ENCODE data around the gene NFIA.

The NFIA gene

DNA sequence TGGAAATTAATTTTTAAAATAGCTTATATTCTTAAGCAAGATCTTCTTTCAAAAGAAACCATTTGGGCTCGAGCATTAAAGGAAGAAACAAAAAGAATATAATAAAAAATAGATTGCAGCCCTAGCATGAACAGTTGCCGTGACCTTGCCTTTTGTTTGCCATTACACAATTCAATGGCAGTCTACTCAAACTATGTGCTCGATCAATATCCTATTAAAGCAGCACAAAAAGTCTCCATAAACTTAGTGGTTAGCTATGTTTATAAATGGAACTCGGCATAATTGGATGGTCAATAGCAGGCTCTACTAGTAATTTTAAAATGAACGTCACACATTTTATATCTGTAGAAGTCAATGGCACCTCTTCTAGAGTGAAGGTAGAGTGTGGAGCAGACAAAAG lies 256.5 kb downstream of the NFIA start:
- TF ChIP-seq, protein P1, sequence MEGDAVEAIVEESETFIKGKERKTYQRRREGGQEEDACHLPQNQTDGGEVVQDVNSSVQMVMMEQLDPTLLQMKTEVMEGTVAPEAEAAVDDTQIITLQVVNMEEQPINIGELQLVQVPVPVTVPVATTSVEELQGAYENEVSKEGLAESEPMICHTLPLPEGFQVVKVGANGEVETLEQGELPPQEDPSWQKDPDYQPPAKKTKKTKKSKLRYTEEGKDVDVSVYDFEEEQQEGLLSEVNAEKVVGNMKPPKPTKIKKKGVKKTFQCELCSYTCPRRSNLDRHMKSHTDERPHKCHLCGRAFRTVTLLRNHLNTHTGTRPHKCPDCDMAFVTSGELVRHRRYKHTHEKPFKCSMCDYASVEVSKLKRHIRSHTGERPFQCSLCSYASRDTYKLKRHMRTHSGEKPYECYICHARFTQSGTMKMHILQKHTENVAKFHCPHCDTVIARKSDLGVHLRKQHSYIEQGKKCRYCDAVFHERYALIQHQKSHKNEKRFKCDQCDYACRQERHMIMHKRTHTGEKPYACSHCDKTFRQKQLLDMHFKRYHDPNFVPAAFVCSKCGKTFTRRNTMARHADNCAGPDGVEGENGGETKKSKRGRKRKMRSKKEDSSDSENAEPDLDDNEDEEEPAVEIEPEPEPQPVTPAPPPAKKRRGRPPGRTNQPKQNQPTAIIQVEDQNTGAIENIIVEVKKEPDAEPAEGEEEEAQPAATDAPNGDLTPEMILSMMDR (IDR thresholded peaks at IDR 0.05; ENCODE audit: low read depth, low read length) = no peak
- DNase-seq (ENCODE audit: low read depth in 2 of 2) = no peak
- H3K4me3 ChIP-seq (replicated peaks in 1 of 2; ENCODE audit: low read depth in 2 of 2, low read length in 2 of 2) = no peak overlapping the region

DNA sequence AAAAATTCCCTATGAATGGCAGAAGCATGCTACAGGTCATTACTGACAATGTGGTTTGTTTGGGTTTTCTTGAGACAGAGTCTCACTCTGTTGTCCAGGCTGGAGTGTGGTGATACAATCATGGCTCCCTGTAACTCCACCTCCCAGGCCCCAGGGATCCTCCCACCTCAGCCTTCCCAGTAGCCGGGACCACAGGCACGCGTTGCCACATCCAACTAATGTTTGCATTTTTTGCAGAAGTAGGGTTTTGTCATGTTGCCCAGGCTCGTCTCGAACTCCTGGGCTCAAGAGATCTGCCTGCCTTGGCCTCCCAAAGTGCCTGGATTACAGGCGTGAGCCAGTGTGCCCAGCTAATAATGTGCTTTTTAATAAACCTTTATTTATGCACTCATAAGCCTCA lies 259.1 kb downstream of the NFIA start:
- no peak for DNase-seq (ENCODE audit: low read depth in 2 of 2)
- no peak overlapping the region for H3K4me3 ChIP-seq (replicated peaks in 1 of 2; ENCODE audit: low read depth in 2 of 2, low read length in 2 of 2)
- TF ChIP-seq, protein P1 (IDR thresholded peaks at IDR 0.05; ENCODE audit: low read depth, low read length) = no peak

DNA sequence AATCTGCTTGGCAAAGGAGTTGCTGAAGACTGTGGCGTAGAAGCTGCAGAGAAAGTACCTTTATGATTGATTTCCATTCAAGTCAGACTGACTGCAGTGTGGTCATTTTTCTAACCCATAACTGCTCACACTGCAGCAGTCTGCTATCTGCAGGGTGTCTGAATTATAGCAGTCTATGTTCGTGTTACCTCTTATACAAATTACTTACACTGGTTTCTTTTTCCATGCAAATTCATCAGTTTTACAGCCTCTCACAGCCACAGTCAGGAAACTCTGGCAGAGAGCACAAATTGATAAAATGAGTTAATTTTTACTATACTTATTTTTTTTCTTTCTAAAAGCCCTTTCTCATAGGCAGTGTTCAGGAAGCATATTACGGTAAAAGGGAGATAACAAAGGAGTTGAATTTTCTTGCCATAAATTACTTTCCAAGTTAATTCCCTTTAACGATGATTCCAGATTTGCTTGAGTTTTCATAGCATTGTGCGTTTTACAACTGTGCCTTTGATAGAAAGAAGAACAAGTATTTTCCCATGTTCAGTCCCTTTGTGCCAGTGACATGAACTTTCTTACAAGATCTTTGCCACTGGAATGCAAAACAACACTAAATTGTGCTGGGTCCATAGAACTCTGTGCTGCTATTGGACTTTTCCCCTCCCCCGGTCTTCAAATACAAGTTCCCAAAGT lies 261.5 kb downstream of the NFIA start:
- H3K4me3 ChIP-seq (replicated peaks in 1 of 2; ENCODE audit: low read depth in 2 of 2, low read length in 2 of 2) = no peak overlapping the region
- TF ChIP-seq, protein P1 (IDR thresholded peaks at IDR 0.05; ENCODE audit: low read depth, low read length) = no peak
- DNase-seq (ENCODE audit: low read depth in 2 of 2) = no peak

DNA sequence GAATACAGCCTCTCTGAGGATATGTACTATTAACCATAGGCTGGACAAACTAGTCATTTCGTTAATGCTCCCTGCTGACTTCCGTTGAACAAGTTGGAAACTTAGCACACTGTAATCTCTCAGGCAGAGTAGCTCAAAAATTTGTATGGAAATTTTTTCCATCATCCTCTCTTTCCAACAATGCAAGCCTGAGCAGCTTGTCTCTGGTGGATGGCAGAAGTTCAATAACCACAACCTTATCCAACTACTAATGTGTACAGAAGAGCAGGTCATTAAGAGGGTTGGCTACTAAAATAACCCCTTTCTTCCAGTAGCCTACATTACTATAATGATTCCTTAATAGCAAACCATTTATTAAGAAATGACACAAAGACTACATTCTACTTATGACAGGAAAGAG lies 262.3 kb downstream of the NFIA start:
- no peak overlapping the region for H3K4me3 ChIP-seq (replicated peaks in 1 of 2; ENCODE audit: low read depth in 2 of 2, low read length in 2 of 2)
- peak in 1 of 2 donors; percentile 69 for DNase-seq (ENCODE audit: low read depth in 2 of 2)
- TF ChIP-seq, protein P1 (IDR thresholded peaks at IDR 0.05; ENCODE audit: low read depth, low read length) = no peak

DNA sequence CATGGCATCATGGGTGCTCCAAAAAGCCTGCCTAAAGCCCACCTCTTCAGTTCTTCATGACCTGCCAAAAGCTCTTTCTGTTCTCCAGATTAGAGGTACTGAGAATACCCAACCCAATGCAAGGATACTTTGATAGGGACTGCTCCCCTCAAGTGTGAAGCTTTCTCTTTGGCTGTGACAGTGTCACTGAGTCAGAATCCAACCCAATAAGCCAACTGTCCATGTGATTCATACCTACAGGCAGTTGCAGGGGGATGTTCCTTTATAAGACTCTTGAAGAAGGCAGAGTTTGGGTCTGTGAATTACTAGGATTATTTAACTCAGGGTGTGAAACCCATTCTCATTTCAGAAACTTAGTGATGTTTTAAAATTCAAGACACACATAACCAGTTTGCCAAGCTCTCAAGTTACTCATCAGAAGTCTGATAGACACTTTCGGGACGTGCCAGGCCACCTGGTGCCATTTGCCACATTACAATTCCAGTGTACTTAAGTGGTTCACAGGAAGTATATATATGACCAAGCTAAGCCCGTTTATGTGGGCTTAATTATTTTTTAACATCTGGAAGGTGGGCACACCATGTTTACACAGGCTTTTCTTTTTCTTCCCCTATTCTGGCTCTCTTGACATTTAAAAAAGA lies 265.8 kb downstream of the NFIA start:
- DNase-seq (ENCODE audit: low read depth in 2 of 2) = no peak
- no peak overlapping the region for H3K4me3 ChIP-seq (replicated peaks in 1 of 2; ENCODE audit: low read depth in 2 of 2, low read length in 2 of 2)
- TF ChIP-seq, protein P1 (IDR thresholded peaks at IDR 0.05; ENCODE audit: low read depth, low read length) = no peak

DNA sequence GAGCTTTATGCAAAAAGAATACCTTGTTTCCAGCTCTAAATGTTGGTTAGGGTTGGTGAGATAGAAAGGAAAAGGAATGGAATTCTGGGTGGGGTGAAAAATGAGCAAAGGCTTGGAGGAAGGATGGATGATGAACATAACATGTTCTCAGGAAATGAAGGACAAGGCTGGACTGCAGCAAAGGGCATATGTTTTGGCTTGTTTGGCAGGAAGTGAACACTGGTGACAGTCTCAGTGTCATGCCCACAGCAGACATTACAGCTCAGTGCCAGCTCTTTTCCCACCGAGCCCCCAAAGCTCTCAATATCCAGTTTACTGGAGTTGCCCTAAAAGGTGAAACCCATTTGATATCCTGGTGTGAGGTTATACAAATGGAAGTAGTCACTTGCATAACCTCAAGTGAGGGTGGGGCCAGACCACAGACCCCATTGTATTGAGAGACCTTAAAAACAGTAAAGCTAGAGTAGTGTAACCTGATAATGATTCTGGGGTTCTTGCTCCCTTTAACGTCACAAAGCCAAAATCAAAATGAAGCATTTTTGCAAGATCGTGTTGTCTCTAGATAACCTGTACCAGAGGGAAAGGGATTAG lies 270.6 kb downstream of the NFIA start:
- TF ChIP-seq, protein P1 (IDR thresholded peaks at IDR 0.05; ENCODE audit: low read depth, low read length) = no peak
- no peak for DNase-seq (ENCODE audit: low read depth in 2 of 2)
- H3K4me3 ChIP-seq (replicated peaks in 1 of 2; ENCODE audit: low read depth in 2 of 2, low read length in 2 of 2) = no peak overlapping the region
